GM12878 (cell line): Measurements from ENCODE around the gene MAST4. TPM values are rescaled to one million over a fixed set of nuclear protein-coding genes. Genes with fewer than 3 reads are reported as not detected.

ENCODE experiments used
- ATAC-seq: fragments of 200-7000 bp; cut with Tn5 transposase; 3 replicates; pipeline ENCODE4 v1.9.1; 2020; ENCODE audit warnings: mild to moderate bottlenecking, moderate library complexity
- BruUV-seq: library from RNA; stranded (reverse); fragments of 400-500 nt; replicated peaks from 2 replicates; lab custom pipeline; 2021; lab: Mats Ljungman, UMichigan
- CTCF ChIA-PET: fragments of 300-600 bp; sonication (Branson Sonifier 250); formaldehyde crosslinking; extraction: SDS; loops from one replicate; lab custom pipeline; 2021; ENCODE audit warnings: inconsistent platforms; lab: Yijun Ruan, JAX
- POLR2A ChIA-PET: fragments of 350-600 bp; formaldehyde crosslinking; extraction: SDS; loops from one replicate; lab custom pipeline; 2021; ENCODE audit warnings: inconsistent platforms; lab: Charles Lee
- RAD21 ChIA-PET: fragments of 300-600 bp; sonication (Branson Sonifier 250); formaldehyde crosslinking; loops from one replicate; lab custom pipeline; 2023; ENCODE audit warnings: antibody characterized with exemption; ENCODE audit not compliant: unreplicated experiment; lab: Charles Lee
- SMC1A ChIA-PET: fragments of 300-600 bp; sonication (Branson Sonifier 250); formaldehyde crosslinking; loops from one replicate; lab custom pipeline; 2023; ENCODE audit not compliant: unreplicated experiment, uncharacterized antibody; lab: Charles Lee
- DNase-seq: peaks from one replicate; pipeline ENCODE4 v3.0.0-alpha.2; 2011; ENCODE audit warnings: low read depth, low spot score
- FAIRE-seq: peaks from 3 replicates; lab custom pipeline; 2011; peaks lifted over from hg19 to GRCh38; lab: Jason Lieb, UNC
- H2AFZ ChIP-seq: 2 replicates; pipeline ENCODE4 v1.6.0; 2011; ENCODE audit warnings: low read depth, low read length, control low read depth; ENCODE audit not compliant: control insufficient read depth
- H3K27ac ChIP-seq: 2 replicates; pipeline ENCODE4 v1.5.1; 2011; ENCODE audit warnings: control low read depth; ENCODE audit not compliant: control insufficient read depth, insufficient read depth
- H3K27me3 ChIP-seq, 2 experiments: replicated peaks in 1 of 2; 2 replicates each; pipeline versions ENCODE4 v1.6.0 to v1.6.1; 2011; ENCODE audit warnings: low read length in 1 of 2; ENCODE audit not compliant: control insufficient read depth in 2 of 2, insufficient read depth in 2 of 2
- H3K36me3 ChIP-seq, 2 experiments: 2 replicates each; pipeline ENCODE4 v1.5.1; 2011; ENCODE audit warnings: low read length in 1 of 2; ENCODE audit not compliant: control insufficient read depth in 2 of 2, insufficient read depth in 2 of 2
- H3K4me1 ChIP-seq: 2 replicates; pipeline ENCODE4 v1.6.1; 2011; ENCODE audit warnings: mild to moderate bottlenecking, low read length, moderate library complexity, mixed read lengths; ENCODE audit not compliant: control insufficient read depth, insufficient read depth
- H3K4me2 ChIP-seq: 2 replicates; pipeline ENCODE4 v1.6.0; 2011; ENCODE audit warnings: control low read depth; ENCODE audit not compliant: control insufficient read depth, insufficient read depth
- H3K4me3 ChIP-seq: fragments of 200-600 bp; sonication (generic); 2 replicates; pipeline ENCODE4 v1.5.1; 2016
- H3K79me2 ChIP-seq: 2 replicates; pipeline ENCODE4 v1.6.0; 2011; ENCODE audit warnings: low read length; ENCODE audit not compliant: control insufficient read depth, insufficient read depth
- H3K9ac ChIP-seq: 2 replicates; pipeline ENCODE4 v1.8.0; 2011; ENCODE audit warnings: low read length, control low read depth, mixed read lengths; ENCODE audit not compliant: control insufficient read depth, insufficient read depth
- H3K9me3 ChIP-seq: replicated peaks from 3 replicates; pipeline ENCODE4 v1.5.1; 2011; ENCODE audit warnings: mild to moderate bottlenecking, low read length; ENCODE audit not compliant: control insufficient read depth, insufficient read depth
- H4K20me1 ChIP-seq: 2 replicates; pipeline ENCODE4 v1.6.0; 2011; ENCODE audit not compliant: control insufficient read depth, insufficient read depth
- CEBPB ChIP-seq, 2 experiments: fragments of 150-350 bp in 1 of 2; IDR thresholded peaks; 2 replicates each; pipeline ENCODE4 v1.6.1; 2012 to 2014; ENCODE audit warnings: low read depth in 2 of 2, low read length in 2 of 2, borderline replicate concordance in 1 of 2, inconsistent platforms in 1 of 2
- IRF4 ChIP-seq: IDR thresholded peaks from 2 replicates; pipeline ENCODE4 v1.6.1; 2011; ENCODE audit warnings: low read depth, low read length
- NFXL1 ChIP-seq: fragments of 450-650 bp; IDR thresholded peaks from 2 replicates; pipeline ENCODE4 v1.6.1; 2017; ENCODE audit warnings: antibody characterized with exemption, mild to moderate bottlenecking, borderline replicate concordance
- POLR2AphosphoS5 ChIP-seq: IDR thresholded peaks from 2 replicates; pipeline ENCODE4 v1.6.1; 2011; ENCODE audit warnings: mild to moderate bottlenecking, low read length, inconsistent platforms
- RB1 ChIP-seq: fragments of 450-650 bp; formaldehyde crosslinking; IDR thresholded peaks from 2 replicates; pipeline ENCODE4 v1.6.1; 2017; ENCODE audit warnings: mild to moderate bottlenecking, borderline replicate concordance
- RCOR1 ChIP-seq: conservative IDR thresholded peaks from 2 replicates; pipeline ENCODE4 v1.6.1; 2012; ENCODE audit warnings: low read depth, low read length, improper control_type of control experiment
- ZNF622 ChIP-seq: fragments of 450-650 bp; IDR thresholded peaks from 2 replicates; pipeline ENCODE4 v1.6.1; 2017; ENCODE audit warnings: mild to moderate bottlenecking, inconsistent platforms
- ZSCAN29 ChIP-seq: fragments of 450-650 bp; IDR thresholded peaks from 2 replicates; pipeline ENCODE4 v1.6.1; 2017; ENCODE audit warnings: mild to moderate bottlenecking, moderate library complexity
- WGBS: methylation state at CpG from one replicate; pipeline ENCODE4 v1.1.6; 2016; ENCODE audit warnings: low lambda C conversion rate; ENCODE audit not compliant: insufficient replicate concordance, insufficient coverage; ENCODE audit errors: missing lambda C conversion rate; 5-methylcytosine and 5-hydroxymethylcytosine counted together
- in situ Hi-C: fragments of 300-500 bp; cut with MboI; formaldehyde crosslinking; loops from 9 replicates; pipeline ENCODE4 v1.14.3; 2018; ENCODE audit warnings: mixed read lengths
- intact Hi-C: fragments of 100-400 bp; cut with micrococcal nuclease; formaldehyde crosslinking; loops from one replicate; pipeline ENCODE4 v1.14.2; 2022; ENCODE audit not compliant: unreplicated experiment
- polyA plus RNA-seq, 11 experiments: library from polyadenylated mRNA; depleted of rRNA in 4 of 11; unstranded in 6 of 11; stranded (reverse) in 5 of 11; fragments of >200 nt; fragmentation: Nextera tagmentation in 4 of 11; fragmentation: Illumina TruSeq in 1 of 11; extraction: Ambion mirVana in 4 of 11; extraction: Trizol in 1 of 11; gene quantifications; 1 replicate in 1 of 11; 2 replicates in 10 of 11; pipeline versions ENCODE4 v1.2.1 to v1.2.3, GENCODE V29; 2011 to 2016; ENCODE audit warnings: inconsistent platforms in 2 of 11, missing spikeins in 2 of 11, low read depth in 1 of 11
- total RNA-seq, 4 experiments: library from RNA; depleted of rRNA in 3 of 4; stranded (reverse); fragments of >200 nt in 3 of 4; fragmentation: Illumina TruSeq in 1 of 4; extraction: Trizol in 1 of 4; gene quantifications; 2 replicates each; pipeline versions ENCODE4 v1.2.1 to v1.2.3, GENCODE V29; 2013 to 2021
- TF ChIP-seq, protein P1 (sequence below): fragments of 450-650 bp; IDR thresholded peaks from 2 replicates; pipeline ENCODE4 v1.6.1; 2017; ENCODE audit warnings: mild to moderate bottlenecking, low read depth, inconsistent platforms; ENCODE audit not compliant: poor library complexity, severe bottlenecking

Gene MAST4
- total and polyA plus RNA-seq, 10 of the 15 experiments (the other 5 are each of a cell fraction or from before 2014, with no cell fraction given) = 0.02 to 1.6 (median 0.29) TPM; not detected in 1

DNA sequence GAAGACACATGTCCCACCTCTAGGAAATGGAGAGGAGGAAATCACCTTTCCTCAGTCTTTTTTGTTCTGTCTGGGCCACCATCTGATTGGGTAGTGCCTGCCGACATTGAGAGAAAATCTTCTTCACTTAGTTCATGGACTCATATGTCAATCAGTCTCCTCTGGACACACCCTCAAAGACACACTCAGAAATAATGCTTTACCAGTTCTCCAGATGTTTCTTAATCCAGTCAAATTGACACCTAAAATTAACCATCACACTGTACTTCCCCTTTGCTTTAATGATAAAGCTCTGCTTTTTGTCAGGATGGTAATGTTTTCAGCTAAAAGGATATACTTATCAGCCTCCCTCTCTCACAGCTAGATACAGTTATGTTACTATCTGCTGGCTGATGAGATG lies 333.1 kb downstream of the MAST4 start:
- CTCF ChIA-PET = interaction anchor here (2.1 kb wide), 1 partner anchor 12 kb away, joined by 6 read pairs; no protein-coding TSS in a partner anchor
- no peaks in the 10 kb centered on the region for H4K20me1 ChIP-seq
- no peak for FAIRE-seq
- in situ Hi-C loops (no loop called here), intact Hi-C loops (no loop called here)
- H3K9me3 ChIP-seq = no peaks in the 10 kb centered on the region
- SMC1A ChIA-PET = no interaction called here
- no peaks in the 10 kb centered on the region for H3K4me1 ChIP-seq
- no peak for ATAC-seq
- H3K4me3 ChIP-seq = no peak overlapping the region
- RAD21 ChIA-PET = no interaction called here
- WGBS = 81% methylated on average over 1 of the region's 1 CpG
- no peaks in the 10 kb centered on the region for H3K36me3 ChIP-seq
- no peaks in the 10 kb centered on the region for H3K27me3 ChIP-seq
- H3K4me2 ChIP-seq = no peak overlapping the region
- TF ChIP-seq ZSCAN29 = no peak
- TF ChIP-seq RCOR1 = no peak
- BruUV-seq = no TSS peak
- no peaks in the 10 kb centered on the region for H3K79me2 ChIP-seq
- H2AFZ ChIP-seq = no peak overlapping the region
- POLR2A ChIA-PET = no interaction called here
- DNase-seq = no peak
- no peak overlapping the region for H3K9ac ChIP-seq
- H3K27ac ChIP-seq = no peak overlapping the region

DNA sequence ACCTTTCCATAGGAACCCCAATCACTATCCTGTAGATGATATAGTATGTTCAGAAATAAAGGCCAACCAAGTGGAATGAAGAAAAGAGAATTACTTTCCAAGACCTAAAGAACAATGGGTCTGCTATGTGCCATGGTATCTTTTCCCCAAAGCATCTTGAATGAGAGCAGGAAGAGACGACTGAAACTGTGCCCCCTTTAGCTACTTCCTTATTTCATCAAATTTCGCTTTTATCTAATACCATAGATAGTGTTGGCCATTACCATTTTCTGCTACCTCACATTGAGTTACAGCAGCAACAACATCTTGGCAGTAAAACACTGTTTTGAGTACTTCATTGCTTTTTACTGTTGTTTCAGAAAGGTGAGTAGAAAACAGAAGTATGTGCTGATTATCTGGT lies 333.8 kb downstream of the MAST4 start:
- CTCF ChIA-PET = interaction anchor here (2.1 kb wide), 1 partner anchor 11 kb away, joined by 6 read pairs; no protein-coding TSS in a partner anchor
- RAD21 ChIA-PET = no interaction called here
- Histone ChIP-seq H3K27ac (no peak overlapping the region), H3K36me3 (no peaks in the 10 kb centered on the region), H4K20me1 (no peaks in the 10 kb centered on the region), H3K4me2 (no peak overlapping the region), H3K4me3 (no peak overlapping the region), H3K79me2 (no peaks in the 10 kb centered on the region), H3K9me3 (no peaks in the 10 kb centered on the region), H2AFZ (no peak overlapping the region), H3K4me1 (no peaks in the 10 kb centered on the region), H3K27me3 (no peaks in the 10 kb centered on the region), H3K9ac (no peak overlapping the region)
- POLR2A ChIA-PET = interaction anchor here (0.5 kb wide), 1 partner anchor 375 kb away, joined by 9 read pairs; no protein-coding TSS in a partner anchor
- no TSS peak for BruUV-seq
- no peak for ATAC-seq
- DNase-seq = no peak
- FAIRE-seq = no peak
- in situ Hi-C loops (no loop called here), intact Hi-C loops (no loop called here)
- 0% methylated on average over 2 of the region's 2 CpGs for WGBS
- no peak for TF ChIP-seq POLR2AphosphoS5
- TF ChIP-seq NFXL1 = no peak
- TF ChIP-seq IRF4 = no peak
- TF ChIP-seq, protein P1, sequence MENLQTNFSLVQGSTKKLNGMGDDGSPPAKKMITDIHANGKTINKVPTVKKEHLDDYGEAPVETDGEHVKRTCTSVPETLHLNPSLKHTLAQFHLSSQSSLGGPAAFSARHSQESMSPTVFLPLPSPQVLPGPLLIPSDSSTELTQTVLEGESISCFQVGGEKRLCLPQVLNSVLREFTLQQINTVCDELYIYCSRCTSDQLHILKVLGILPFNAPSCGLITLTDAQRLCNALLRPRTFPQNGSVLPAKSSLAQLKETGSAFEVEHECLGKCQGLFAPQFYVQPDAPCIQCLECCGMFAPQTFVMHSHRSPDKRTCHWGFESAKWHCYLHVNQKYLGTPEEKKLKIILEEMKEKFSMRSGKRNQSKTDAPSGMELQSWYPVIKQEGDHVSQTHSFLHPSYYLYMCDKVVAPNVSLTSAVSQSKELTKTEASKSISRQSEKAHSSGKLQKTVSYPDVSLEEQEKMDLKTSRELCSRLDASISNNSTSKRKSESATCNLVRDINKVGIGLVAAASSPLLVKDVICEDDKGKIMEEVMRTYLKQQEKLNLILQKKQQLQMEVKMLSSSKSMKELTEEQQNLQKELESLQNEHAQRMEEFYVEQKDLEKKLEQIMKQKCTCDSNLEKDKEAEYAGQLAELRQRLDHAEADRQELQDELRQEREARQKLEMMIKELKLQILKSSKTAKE = no peak
- no peak for TF ChIP-seq ZNF622
- TF ChIP-seq RB1 = no peak
- no peak for TF ChIP-seq CEBPB (IDR thresholded peaks at IDR 0.05; ENCODE audit: borderline replicate concordance in 1 of 2, low read depth in 2 of 2, low read length in 2 of 2)
- SMC1A ChIA-PET = no interaction called here
